ENCODE measurements around the gene REXO5. TPM values are rescaled to one million over a fixed set of nuclear protein-coding genes. Genes with fewer than 3 reads are reported as not detected.

Gene REXO5
- total RNA-seq, 1 experiment from 2014 or later = 6.7 TPM

DNA sequence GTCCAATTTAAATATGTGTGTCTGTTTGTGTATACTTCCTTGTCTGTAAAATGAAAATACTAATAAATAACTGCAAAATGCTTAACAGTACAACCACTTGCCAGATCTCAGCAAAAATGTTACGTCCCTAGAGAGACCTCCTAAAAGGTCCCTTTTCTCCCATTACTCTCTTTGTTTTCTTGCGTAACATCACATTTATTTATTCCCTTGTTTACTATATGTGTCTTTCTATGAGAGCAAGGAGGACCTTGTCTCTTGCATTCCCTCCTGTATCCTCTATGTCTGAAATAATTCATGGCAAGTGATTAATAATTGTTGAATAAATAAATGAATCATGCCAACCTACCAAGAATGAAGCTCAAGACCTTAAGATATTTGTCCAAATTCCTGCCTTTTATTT lies 40.6 kb upstream of the REXO5 start:
- H3K27ac Mint-ChIP-seq = no peak overlapping the region
- no peak overlapping the region for H3T11ph ChIP-seq (ENCODE audit: low read length)

More for the DNA sequence above, 40.6 kb upstream of the REXO5 start:
- H4K5ac ChIP-seq (ENCODE audit: insufficient read length, low read depth, low read length) = no peak overlapping the region
- H3K4me2 ChIP-seq (ENCODE audit: insufficient read depth, insufficient read length, low read length) = no peak overlapping the region
- no peak overlapping the region for H3K4me3 Mint-ChIP-seq
- H2BK12ac ChIP-seq (ENCODE audit: insufficient read length, low read depth, low read length) = no peak overlapping the region
- H3K9me3 ChIP-seq (ENCODE audit: control insufficient read depth, low read depth, low read length) = no peaks in the 10 kb centered on the region
- no peak overlapping the region for H2BK20ac ChIP-seq (ENCODE audit: low read depth, low read length, poor library complexity, severe bottlenecking)
- no peaks in the 10 kb centered on the region for H4K20me1 ChIP-seq (ENCODE audit: control insufficient read depth, insufficient read depth, insufficient read length)
- peaks cover 0 to 10% (median 0%) of the 10 kb centered on the region in 3 experiments; a peak in 1 of 7 replicates for H3K36me3 Mint-ChIP-seq (ENCODE audit: insufficient read depth in 1 of 3, low read depth in 3 of 3)
- no peak overlapping the region for H3K4ac ChIP-seq (ENCODE audit: low read depth, low read length)
- H3K14ac ChIP-seq (ENCODE audit: insufficient read depth, low read length) = no peak overlapping the region
- no peak overlapping the region for H3K27ac ChIP-seq (ENCODE audit: insufficient read length, low read depth, low read length)
- H3K27me3 Mint-ChIP-seq (ENCODE audit: low read depth) = peaks cover 5% of the 10 kb centered on the region
- H3K23me2 ChIP-seq (ENCODE audit: insufficient read length, low read depth, low read length, poor library complexity, severe bottlenecking) = no peaks in the 10 kb centered on the region
- H3K79me2 ChIP-seq (ENCODE audit: insufficient read depth, low read length) = no peaks in the 10 kb centered on the region
- H3K4me1 Mint-ChIP-seq = peaks cover 16 to 18% of the 10 kb centered on the region in 2 experiments
- no peak overlapping the region for H4K91ac ChIP-seq (ENCODE audit: insufficient read length, low read depth, low read length)
- H2AK5ac ChIP-seq (ENCODE audit: insufficient read length, low read length) = no peak overlapping the region
- no peak for DNase-seq
- H3K56ac ChIP-seq (ENCODE audit: insufficient read length, low read depth, low read length) = no peak overlapping the region
- no peak overlapping the region for H3K18ac ChIP-seq (ENCODE audit: insufficient read length, low read depth, low read length)
- no peak overlapping the region for H3K23ac ChIP-seq (ENCODE audit: insufficient read length, low read depth, low read length)
- no peak overlapping the region for H2AFZ ChIP-seq (ENCODE audit: low read length)
- H2BK5ac ChIP-seq (ENCODE audit: insufficient read length, low read length) = no peak overlapping the region
- H3K27me3 ChIP-seq (ENCODE audit: insufficient read depth, low read length) = no peaks in the 10 kb centered on the region
- H3K79me1 ChIP-seq (ENCODE audit: insufficient read depth, low read depth, low read length, poor library complexity, severe bottlenecking) = no peaks in the 10 kb centered on the region
- peaks cover 10 to 12% of the 10 kb centered on the region in 2 experiments for H3K9me3 Mint-ChIP-seq
- TF ChIP-seq, protein P1, sequence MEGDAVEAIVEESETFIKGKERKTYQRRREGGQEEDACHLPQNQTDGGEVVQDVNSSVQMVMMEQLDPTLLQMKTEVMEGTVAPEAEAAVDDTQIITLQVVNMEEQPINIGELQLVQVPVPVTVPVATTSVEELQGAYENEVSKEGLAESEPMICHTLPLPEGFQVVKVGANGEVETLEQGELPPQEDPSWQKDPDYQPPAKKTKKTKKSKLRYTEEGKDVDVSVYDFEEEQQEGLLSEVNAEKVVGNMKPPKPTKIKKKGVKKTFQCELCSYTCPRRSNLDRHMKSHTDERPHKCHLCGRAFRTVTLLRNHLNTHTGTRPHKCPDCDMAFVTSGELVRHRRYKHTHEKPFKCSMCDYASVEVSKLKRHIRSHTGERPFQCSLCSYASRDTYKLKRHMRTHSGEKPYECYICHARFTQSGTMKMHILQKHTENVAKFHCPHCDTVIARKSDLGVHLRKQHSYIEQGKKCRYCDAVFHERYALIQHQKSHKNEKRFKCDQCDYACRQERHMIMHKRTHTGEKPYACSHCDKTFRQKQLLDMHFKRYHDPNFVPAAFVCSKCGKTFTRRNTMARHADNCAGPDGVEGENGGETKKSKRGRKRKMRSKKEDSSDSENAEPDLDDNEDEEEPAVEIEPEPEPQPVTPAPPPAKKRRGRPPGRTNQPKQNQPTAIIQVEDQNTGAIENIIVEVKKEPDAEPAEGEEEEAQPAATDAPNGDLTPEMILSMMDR (conservative IDR thresholded peaks at IDR 0.05) = no peak
- no peak overlapping the region for H2BK15ac ChIP-seq (ENCODE audit: low read depth, low read length)
- H2BK120ac ChIP-seq (ENCODE audit: low read depth, low read length, poor library complexity, severe bottlenecking) = no peak overlapping the region
- no peaks in the 10 kb centered on the region for H3K4me1 ChIP-seq (ENCODE audit: insufficient read depth, low read length)
- H3K9ac ChIP-seq (ENCODE audit: extremely low read depth, insufficient read length, low read length) = no peak overlapping the region
- no CpG with 5 or more reads among the region's 2 CpGs for WGBS (ENCODE audit: extremely low coverage, insufficient read length, low lambda C conversion rate)
- H4K8ac ChIP-seq (replicated peaks; ENCODE audit: insufficient read length, low read depth, low read length) = no peak overlapping the region

Measured in H9 (cell line).